ENCODE measurements around the gene WRAP53. TPM values are rescaled to one million over a fixed set of nuclear protein-coding genes. Genes with fewer than 3 reads are reported as not detected.
"Not testable (repeated sequence)": the region's sequence is repeated elsewhere in the genome, so short reads cannot be mapped to it uniquely, and the experiment has no call there.

WRAP53 gene
- total RNA-seq, result 5.2 TPM

- DNase-seq, result peak; percentile 99
Measured at GRCh38 chr17:7687908-7688807, at the start of gene WRAP53. Gene WRAP53, plus strand, starts transcription at chr17:7688477. Its CDS starts 172 bp downstream, at chr17:7688649.

DNA sequence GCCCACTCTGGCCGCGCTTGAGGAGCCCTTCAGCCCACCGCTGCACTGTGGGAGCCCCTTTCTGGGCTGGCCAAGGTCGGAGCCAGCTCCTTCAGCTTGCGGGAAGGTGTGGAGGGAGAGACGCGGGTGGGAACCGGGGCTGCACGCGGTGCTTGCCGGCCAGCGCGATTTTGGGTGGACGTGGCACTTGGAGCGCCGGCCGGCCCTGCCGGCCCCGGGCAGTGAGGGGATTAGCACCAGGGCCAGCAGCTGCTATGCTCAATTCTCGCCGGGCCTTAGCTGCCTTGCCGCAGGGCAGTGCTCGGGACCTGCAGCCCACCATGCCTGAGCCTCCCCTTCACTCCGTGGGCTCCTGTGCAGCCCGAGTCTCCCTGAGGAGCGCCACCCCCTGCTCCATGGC, 47.5 kb upstream of the WRAP53 start:
- no peak for DNase-seq

DNA sequence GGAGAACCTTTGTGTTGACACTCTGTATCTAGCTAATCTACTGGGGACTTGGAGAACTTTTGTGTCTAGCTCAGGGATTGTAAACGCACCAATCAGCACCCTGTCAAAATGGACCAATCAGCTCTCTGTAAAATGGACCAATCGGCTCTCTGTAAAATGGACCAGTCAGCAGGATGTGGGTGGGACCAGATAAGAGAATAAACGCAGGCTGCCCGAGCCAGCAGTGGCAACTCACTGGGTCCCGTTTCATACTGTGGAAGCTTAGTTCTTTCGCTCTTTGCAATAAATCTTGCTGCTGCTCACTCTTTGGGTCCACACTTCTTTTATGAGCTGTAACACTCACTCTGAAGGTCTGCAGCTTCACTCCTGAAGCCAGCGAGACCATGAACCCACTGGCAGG, 46.6 kb upstream of the WRAP53 start:
- not testable (repeated sequence) for DNase-seq

- DNase-seq, result no peak
Measured at GRCh38 chr17:7644775-7645174, 43.5 kb upstream of the WRAP53 start.

GRCh38 chr17:7646457-7646856, 41.8 kb upstream of the WRAP53 start:
- peak; percentile 68 for DNase-seq

DNA sequence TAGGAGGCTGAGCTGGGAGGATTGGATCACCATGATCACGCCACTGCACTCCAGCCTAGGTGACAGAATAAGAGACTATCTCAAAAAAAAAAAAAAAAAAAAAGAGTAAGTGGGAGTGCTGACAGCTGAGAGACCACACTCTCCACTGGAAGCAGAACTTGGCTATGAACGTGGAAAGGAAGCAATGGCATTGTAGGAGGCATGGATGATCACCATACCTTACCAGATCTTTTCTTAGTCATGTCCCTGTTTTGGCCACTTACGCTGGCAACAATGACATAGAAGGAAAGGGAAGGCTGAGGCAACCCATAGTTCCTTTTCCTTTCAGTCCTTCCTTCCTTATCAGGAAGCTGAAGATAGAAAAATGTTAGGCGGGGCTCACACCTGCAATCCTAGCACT, 41.3 kb upstream of the WRAP53 start:
- DNase-seq, result no peak

GRCh38 chr17:7650509-7651096, 37.7 kb upstream of the WRAP53 start, which contains the start of gene ATP1B2:
Gene ATP1B2, plus strand, starts transcription at chr17:7650926. Its CDS starts 593 bp downstream, at chr17:7651519.
- peak; percentile 87 for DNase-seq

GRCh38 chr17:7651097-7651664, 37.1 kb upstream of the WRAP53 start:
- DNase-seq, result no peak

DNA sequence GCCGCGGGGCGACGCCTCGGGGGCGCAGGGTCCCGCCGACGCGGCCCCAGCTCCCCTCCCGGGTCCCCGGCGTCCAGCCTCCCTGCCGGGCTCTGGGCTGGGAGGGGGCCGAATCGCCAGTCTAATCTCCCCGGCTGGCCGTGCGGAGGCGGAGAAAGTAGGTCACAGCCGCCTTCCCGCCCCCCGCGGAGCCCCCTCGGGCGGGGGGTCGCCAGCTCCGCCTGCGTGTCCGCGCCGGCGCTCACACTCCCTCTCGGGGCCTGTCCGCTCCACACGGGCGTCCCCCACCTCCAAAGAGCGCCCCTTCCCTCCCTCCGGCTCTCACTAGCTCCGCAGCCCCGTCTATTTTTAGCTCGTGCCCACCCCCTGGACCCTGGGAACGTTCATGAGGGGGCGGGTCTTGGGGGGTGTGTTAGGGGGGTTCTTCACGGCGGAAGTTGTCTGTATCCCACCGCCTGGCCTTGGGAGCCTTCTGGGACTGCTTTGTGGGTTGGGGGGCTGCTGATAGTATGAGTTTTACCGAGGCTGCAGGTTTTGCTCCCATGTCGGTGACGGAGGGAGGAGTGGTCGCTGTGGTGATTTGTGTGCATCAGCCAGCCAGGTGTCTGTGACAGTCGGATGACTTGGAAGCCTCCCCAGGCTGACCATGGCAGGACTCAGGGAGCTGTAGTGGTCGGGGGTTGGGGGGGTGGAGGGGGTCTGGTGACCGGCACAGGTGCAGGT, 36.5 kb upstream of the WRAP53 start:
- peak; percentile 86 for DNase-seq

DNA sequence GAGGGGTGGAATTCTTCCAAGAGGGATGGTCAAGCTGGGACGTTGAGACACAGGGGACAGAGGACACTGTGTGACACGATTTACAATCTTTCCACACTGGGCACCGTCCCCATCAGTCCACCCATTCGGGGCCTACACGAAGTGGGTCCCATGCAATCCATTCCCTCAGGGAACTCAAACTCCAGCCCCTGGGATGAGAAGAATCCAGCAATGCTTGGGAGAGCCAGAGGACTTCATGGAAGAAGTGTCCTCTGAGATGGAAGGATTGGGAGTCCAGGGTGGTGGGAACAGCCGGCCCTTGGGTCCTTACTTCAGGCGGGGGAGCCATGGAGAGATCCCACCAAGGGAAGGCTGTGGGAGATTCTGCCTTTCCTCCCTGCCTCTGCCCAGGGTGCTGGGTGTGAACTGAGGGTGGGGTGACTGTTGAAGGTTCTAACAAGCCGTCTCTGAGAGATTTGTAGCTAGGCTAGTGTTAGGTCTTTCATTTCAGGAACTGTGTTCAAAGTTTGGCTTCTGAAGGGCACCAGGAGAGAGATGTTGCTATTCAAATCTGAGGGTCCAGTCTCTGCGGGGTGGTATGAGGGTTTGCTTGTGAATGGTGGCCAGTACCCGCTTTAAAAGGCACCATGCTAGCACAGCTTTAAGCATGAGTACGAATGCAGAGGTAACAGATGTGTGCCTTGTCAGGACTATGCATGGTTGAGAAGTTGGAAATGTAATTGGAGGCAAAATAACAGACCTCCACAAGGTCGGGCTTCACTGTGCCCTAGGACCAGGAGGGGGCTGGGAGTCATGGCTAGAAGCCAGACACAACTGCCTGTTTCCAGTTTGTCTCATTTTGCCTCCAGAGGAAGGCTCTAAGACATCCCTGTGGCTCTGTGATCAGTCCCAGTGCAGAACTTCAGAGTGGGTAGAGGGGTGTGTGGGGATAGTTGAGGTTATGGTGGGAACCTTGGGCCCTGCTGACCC, 35.6 kb upstream of the WRAP53 start:
- no peak for DNase-seq

DNA sequence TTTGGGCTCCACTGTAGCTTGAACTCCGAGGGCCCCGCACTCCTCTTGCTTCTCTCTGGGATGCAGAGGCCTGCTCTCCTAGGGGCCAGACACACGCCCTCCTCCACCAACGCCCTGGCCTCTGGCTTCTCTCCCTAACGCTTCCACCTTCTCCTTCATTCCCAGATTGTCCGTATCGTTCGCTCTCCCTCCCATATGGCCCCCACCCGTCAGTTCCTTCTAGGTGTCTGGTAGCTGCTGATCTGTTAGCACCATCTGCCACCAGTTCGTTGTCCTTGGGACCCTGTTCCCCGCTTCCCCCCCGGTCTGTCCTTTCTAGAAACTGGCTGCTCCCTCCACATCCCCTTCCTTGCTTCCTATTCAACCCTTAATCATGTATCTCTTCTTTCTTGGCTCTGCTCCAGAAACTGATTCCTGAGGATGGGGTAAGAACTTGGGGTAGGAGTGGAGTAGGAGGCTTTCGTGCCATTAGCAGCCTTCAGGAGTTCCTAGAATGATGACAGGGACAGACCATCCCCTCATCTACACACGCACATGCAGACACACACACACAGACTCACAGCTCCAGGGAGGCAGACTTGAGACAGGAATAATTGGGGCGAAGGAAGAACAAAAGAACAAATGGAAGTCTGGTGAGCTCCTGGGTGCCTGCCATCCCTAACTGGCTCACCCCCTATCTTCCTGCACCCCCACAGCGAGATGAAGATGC, 33.3 kb upstream of the WRAP53 start:
- no peak for DNase-seq

GRCh38 chr17:7655541-7655840, 32.8 kb upstream of the WRAP53 start:
- DNase-seq, result no peak

DNA sequence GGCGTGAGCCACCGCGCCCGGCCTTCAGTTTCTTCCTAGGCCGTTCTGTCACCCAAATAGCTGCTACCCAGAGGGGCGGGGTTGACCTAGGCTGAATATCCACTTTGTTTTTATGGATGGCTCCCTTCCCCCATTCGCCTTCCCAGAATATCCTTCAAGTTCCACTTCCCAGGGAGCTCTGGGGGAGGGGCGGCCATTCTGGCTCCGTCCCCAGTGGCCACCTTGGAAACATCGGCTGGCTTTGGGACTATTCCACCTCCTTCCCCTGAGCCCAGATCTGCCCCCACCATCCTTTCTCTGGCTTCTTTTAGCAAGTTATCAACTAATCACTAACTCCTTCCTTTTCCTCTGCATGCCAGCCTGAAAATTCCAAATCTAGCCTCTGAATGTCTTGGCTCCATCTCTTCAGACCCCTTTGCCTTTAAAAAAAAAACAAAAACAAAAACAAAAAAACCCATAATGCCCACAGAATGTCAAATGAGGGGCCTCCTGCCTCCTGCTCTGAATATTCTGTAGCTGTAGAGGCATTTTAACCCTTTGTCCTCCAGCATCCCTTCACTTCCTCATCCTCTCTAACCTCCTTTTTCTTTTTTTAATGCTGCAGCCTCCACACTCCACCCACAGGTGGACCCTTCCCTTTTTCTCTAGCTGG, 31.2 kb upstream of the WRAP53 start:
- DNase-seq, result peak; percentile 50

DNA sequence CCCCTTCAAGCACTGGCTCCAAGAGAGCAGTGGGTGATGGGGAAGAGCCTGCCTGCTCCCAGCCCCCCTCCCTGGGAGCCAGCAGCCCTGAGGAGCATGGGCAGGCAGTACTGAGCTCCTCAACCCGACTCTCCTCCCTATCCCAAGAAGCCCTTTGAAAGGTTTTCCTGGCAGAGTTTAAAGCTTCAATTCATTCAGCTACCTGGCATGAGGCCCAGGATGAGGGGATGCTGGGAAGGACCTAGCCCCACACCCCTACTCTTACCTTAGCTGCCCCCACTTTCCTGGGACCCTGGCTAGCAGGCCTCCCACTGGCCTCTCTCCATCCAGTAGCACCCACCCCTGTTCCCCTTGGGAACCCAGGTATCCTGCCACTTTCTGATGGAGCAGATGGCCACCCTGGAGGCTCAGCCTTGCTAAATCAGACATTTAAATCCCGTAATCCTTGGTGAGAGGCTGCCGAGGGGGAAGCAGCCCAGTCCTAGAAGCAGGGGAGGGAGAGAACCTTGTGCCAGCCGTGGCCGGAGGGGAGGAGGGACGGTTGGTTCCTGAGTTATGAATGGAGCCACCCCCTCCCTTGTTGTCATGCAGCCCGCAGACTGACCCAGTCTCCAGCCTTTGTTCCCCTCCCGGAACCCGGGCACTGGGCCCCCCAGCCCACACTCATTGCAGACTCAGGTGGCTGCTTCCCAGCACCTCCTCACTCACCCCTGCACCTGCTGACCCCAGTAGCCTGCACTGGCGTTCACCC, 20.4 kb upstream of the WRAP53 start:
- peak; percentile 73 for DNase-seq

- DNase-seq, result no peak
Measured at GRCh38 chr17:7668482-7668881, 19.8 kb upstream of the WRAP53 start.

- DNase-seq, result no peak
Measured at GRCh38 chr17:7673239-7673638, 15.0 kb upstream of the WRAP53 start.

GRCh38 chr17:7674934-7675333, 13.3 kb upstream of the WRAP53 start:
- no peak for DNase-seq

- no peak for DNase-seq
Measured at GRCh38 chr17:7676533-7676932, 11.7 kb upstream of the WRAP53 start.

- no peak for DNase-seq
Measured at GRCh38 chr17:7677388-7678067, 10.7 kb upstream of the WRAP53 start.

Data from tongue (tissue), 2 donors.